ENCODE results near the gene ALG3.

- TF ChIP-seq FOXM1 (IDR thresholded peaks at IDR 0.05; ENCODE audit: borderline replicate concordance) (no peak), FOXK2 (IDR thresholded peaks at IDR 0.05) (no peak), ZNF384 (IDR thresholded peaks at IDR 0.05) (no peak), ELF4 (IDR thresholded peaks at IDR 0.05) (no peak), BHLHE40 (IDR thresholded peaks at IDR 0.05; ENCODE audit: borderline replicate concordance) (no peak), FOXA1 (IDR thresholded peaks at IDR 0.05) (no peak), TARDBP (IDR thresholded peaks at IDR 0.05) (no peak), ARNT (IDR thresholded peaks at IDR 0.05) (no peak), SP1 (IDR thresholded peaks at IDR 0.05) (no peak), SUZ12 (IDR thresholded peaks at IDR 0.05) (no peak), LEF1 (IDR thresholded peaks at IDR 0.05; ENCODE audit: borderline replicate concordance) (no peak), L3MBTL2 (conservative IDR thresholded peaks at IDR 0.05) (no peak), NFRKB (IDR thresholded peaks at IDR 0.05) (no peak), HDGF (IDR thresholded peaks at IDR 0.05; ENCODE audit: borderline replicate concordance) (no peak)
These were observed 15.5 kb downstream of the ALG3 start for GRCh38 chr3:184233127-184233843.

Measured in HEK293T (cell line).